ENCODE data around the gene SOX12. TPM values are rescaled to one million over a fixed set of nuclear protein-coding genes. Genes with fewer than 3 reads are reported as not detected.
A peak's percentile ranks its signal among the peaks of the same experiment; 100 is the strongest.

Gene SOX12
- polyA plus RNA-seq, 1 donor (not counting 4 experiments of a cell fraction or from before 2014, with no cell fraction given), result 1.9 TPM

DNA sequence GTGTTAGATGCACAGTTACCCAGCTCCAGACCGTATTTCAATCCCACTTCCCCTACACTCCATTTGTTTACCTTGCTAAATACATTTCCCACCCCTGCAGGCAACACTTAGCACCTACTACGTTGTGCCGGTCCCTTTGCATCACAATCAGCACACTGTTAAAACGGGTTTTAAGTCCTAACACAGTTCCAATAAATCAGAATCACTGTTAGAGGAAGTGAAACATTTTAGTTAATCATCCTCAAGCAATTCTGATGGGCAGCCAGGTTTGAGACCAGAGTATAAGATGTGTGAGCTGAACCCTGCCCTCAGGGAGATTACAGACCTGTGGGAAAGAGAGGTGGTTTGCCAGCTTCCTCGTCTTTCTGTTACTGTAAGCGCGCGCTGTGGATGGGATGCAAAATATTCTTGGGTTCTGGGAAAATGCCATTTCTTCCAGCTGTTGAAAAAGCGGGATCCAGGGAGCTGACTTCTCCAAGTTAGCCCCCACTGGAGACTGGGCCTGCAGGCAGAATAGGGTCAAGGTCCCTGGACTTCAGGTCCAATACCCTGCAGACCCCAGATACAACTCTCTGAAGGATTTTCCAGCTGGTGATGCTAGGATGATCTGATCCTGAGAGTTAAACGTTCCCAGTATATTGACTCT is 24.9 kb upstream of the SOX12 start:
- H3K4me3 ChIP-seq (ENCODE audit: control insufficient read depth in 2 of 3, extremely low read depth in 1 of 3, insufficient read depth in 2 of 3, low read depth in 1 of 3, low read length in 3 of 3), result no peak overlapping the region

DNA sequence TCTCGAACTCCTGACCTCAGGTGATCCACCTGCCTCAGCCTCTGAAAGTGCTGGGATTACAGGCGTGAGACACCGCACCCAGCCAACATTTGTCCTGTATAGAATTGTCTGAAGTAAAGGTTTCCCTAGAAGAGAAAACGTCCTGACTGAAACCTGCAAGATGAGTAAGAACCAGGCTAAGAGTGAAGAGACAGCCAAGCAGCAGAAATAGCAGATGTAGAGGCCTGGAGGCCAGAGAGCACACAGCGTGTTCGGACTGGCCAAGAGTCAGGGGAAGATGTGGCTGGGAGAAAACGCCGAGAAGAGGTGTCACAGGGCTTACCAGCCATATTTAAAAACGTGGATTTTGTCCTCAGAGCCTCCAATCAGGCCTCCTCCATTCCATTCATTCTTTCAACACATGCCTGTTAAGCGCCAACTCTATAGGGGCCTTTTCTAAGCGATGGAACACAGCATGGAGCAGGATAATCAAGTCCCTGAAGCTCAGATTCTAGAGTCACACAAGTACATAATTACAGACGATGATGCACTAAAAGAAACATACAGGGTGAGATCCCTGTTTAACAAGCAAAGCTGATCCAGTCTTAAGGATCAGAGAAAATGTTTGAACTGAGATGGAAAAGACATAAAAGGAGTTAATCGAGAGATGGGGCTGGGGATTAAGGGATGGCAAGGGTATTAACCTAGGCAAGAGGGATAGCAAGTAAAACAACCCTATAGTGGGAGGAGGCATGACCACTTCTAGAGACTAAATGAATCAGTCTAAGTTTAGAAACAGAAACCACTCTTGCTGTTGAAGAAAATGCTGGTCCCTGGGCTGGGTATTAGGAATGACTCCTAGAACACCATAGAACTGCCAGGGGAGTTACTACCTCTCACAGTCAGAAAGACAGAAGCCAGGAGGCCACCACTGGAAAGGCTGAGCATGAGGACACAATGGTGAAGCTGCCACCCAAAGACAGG is 23.2 kb upstream of the SOX12 start:
- peaks cover 30% of the 10 kb centered on the region for H3K4me1 ChIP-seq (ENCODE audit: control insufficient read depth, extremely low read depth, insufficient read depth, low read length)
- no peak for TF ChIP-seq EZH2 (IDR thresholded peaks at IDR 0.05; ENCODE audit: low read length)
- TF ChIP-seq CTCF (optimal IDR thresholded peaks at IDR 0.05 in 1 of 3, IDR thresholded peaks at IDR 0.05 in 1 of 3, conservative IDR thresholded peaks at IDR 0.05 in 1 of 3; ENCODE audit: extremely low read depth in 1 of 3, insufficient read depth in 2 of 3, low read length in 3 of 3), result no peak
- no peak overlapping the region for H3K9ac ChIP-seq (ENCODE audit: control insufficient read depth, extremely low read depth, insufficient read depth, low read length)
- peaks cover 19% of the 10 kb centered on the region for H3K79me2 ChIP-seq (ENCODE audit: control insufficient read depth, insufficient read depth, low read length)
- no peak for FAIRE-seq
- no peak overlapping the region for H3K4me2 ChIP-seq (ENCODE audit: control insufficient read depth, extremely low read depth, insufficient read depth, low read depth, low read length)
- DNase-seq (ENCODE audit: low read depth, low spot score), result no peak
- no peak overlapping the region for H3K27ac ChIP-seq (ENCODE audit: control insufficient read depth, insufficient read depth, low read length)
- no peaks in the 10 kb centered on the region for H4K20me1 ChIP-seq (ENCODE audit: control insufficient read depth, extremely low read depth, insufficient read depth, low read length)
- no peak overlapping the region for H3K4me3 ChIP-seq (ENCODE audit: control insufficient read depth in 2 of 3, extremely low read depth in 1 of 3, insufficient read depth in 2 of 3, low read depth in 1 of 3, low read length in 3 of 3)
- dilution Hi-C loops (cut with MboI; ENCODE audit: extremely low pct_ligation_motif_present, low sequenced_read_pairs), result no loop called here
- H3K36me3 ChIP-seq (ENCODE audit: control insufficient read depth in 2 of 2, extremely low read depth in 1 of 2, insufficient read depth in 2 of 2, low read length in 2 of 2), result no peaks in the 10 kb centered on the region
- no peaks in the 10 kb centered on the region for H3K27me3 ChIP-seq (ENCODE audit: control insufficient read depth, extremely low read depth, insufficient read depth, low read length)
- H3K9me1 ChIP-seq (ENCODE audit: control insufficient read depth, extremely low read depth, insufficient read depth, low read length), result no peaks in the 10 kb centered on the region
- H3K9me3 ChIP-seq (ENCODE audit: control insufficient read depth, low read depth, low read length), result no peaks in the 10 kb centered on the region
- H2AFZ ChIP-seq (ENCODE audit: control insufficient read depth, low read length), result no peak overlapping the region

More for the DNA sequence above, 24.9 kb upstream of the SOX12 start:
- Histone ChIP-seq H3K9me3 (ENCODE audit: control insufficient read depth, low read depth, low read length) (no peaks in the 10 kb centered on the region), H2AFZ (ENCODE audit: control insufficient read depth, low read length) (no peak overlapping the region), H3K9ac (ENCODE audit: control insufficient read depth, extremely low read depth, insufficient read depth, low read length) (no peak overlapping the region), H3K27ac (ENCODE audit: control insufficient read depth, insufficient read depth, low read length) (no peak overlapping the region), H3K4me1 (ENCODE audit: control insufficient read depth, extremely low read depth, insufficient read depth, low read length) (peaks cover 35% of the 10 kb centered on the region), H3K9me1 (ENCODE audit: control insufficient read depth, extremely low read depth, insufficient read depth, low read length) (no peaks in the 10 kb centered on the region), H3K27me3 (ENCODE audit: control insufficient read depth, extremely low read depth, insufficient read depth, low read length) (no peaks in the 10 kb centered on the region), H3K4me2 (ENCODE audit: control insufficient read depth, extremely low read depth, insufficient read depth, low read depth, low read length) (peak overlapping the region; percentile 89), H4K20me1 (ENCODE audit: control insufficient read depth, extremely low read depth, insufficient read depth, low read length) (no peaks in the 10 kb centered on the region), H3K36me3 (ENCODE audit: control insufficient read depth in 2 of 2, extremely low read depth in 1 of 2, insufficient read depth in 2 of 2, low read length in 2 of 2) (no peaks in the 10 kb centered on the region), H3K79me2 (ENCODE audit: control insufficient read depth, insufficient read depth, low read length) (peaks cover 19% of the 10 kb centered on the region)
- no peak for TF ChIP-seq CTCF (optimal IDR thresholded peaks at IDR 0.05 in 1 of 3, IDR thresholded peaks at IDR 0.05 in 1 of 3, conservative IDR thresholded peaks at IDR 0.05 in 1 of 3; ENCODE audit: extremely low read depth in 1 of 3, insufficient read depth in 2 of 3, low read length in 3 of 3)
- TF ChIP-seq EZH2 (IDR thresholded peaks at IDR 0.05; ENCODE audit: low read length), result no peak
- dilution Hi-C loops (cut with MboI; ENCODE audit: extremely low pct_ligation_motif_present, low sequenced_read_pairs), result no loop called here
- DNase-seq (ENCODE audit: low read depth, low spot score), result no peak
- no peak for FAIRE-seq
